Muscle of leg (tissue), 11 donors: Measurements from ENCODE around the gene DOCK2. TPM values are rescaled to one million over a fixed set of nuclear protein-coding genes. Genes with fewer than 3 reads are reported as not detected.

Source experiments
- DNase-seq: peaks from one replicate; pipeline ENCODE4 v3.0.0; 2013
- H3K27ac ChIP-seq: one replicate; pipeline ENCODE4 v1.5.1; 2013; ENCODE audit warnings: mild to moderate bottlenecking, low read length, control low read depth
- H3K27me3 ChIP-seq: one replicate; pipeline ENCODE4 v1.6.1; 2013; ENCODE audit warnings: low read length; ENCODE audit not compliant: control insufficient read depth, insufficient read depth
- H3K36me3 ChIP-seq: one replicate; pipeline ENCODE4 v1.6.1; 2013; ENCODE audit warnings: low read length; ENCODE audit not compliant: control insufficient read depth, insufficient read depth
- H3K4me1 ChIP-seq: one replicate; pipeline ENCODE4 v1.6.1; 2013; ENCODE audit warnings: low read length; ENCODE audit not compliant: control insufficient read depth, insufficient read depth
- H3K4me3 ChIP-seq: one replicate; pipeline ENCODE4 v1.5.1; 2013; ENCODE audit warnings: low read length, control low read depth
- H3K9me3 ChIP-seq: replicated peaks from 2 replicates; pipeline ENCODE4 v1.6.1; 2013; ENCODE audit warnings: low read depth, low read length; ENCODE audit not compliant: control insufficient read depth
- WGBS: methylation state at CpG from one replicate; pipeline ENCODE4 v1.1.5; 2013; ENCODE audit warnings: missing lambda C conversion rate; ENCODE audit not compliant: insufficient coverage; 5-methylcytosine and 5-hydroxymethylcytosine counted together
- polyA plus RNA-seq, 8 donors: library from polyadenylated mRNA; unstranded; fragments of 120-200 nt; gene quantifications; one replicate each; pipeline versions ENCODE4 v1.2.1 to v1.2.3, GENCODE V29; 2013; ENCODE audit warnings: inconsistent platforms in 1 of 8, low replicate concordance in 1 of 8; ENCODE audit not compliant: insufficient read length in 8 of 8, insufficient read depth in 1 of 8
- total RNA-seq: library from RNA; stranded (reverse); fragments of 120-200 nt; gene quantifications from one replicate; pipeline ENCODE4 v1.2.4, GENCODE V29; 2013

The DOCK2 gene
- total and polyA plus RNA-seq, 9 donors: 3.4 to 4.5 (median 3.8) TPM

GRCh38 chr5:169920474-169920873, 283.4 kb downstream of the DOCK2 start:
- H3K27ac ChIP-seq: no peak overlapping the region
- WGBS: no CpG with 5 or more reads among the region's 3 CpGs
- H3K27me3 ChIP-seq: no peaks in the 10 kb centered on the region
- no peak for DNase-seq
- H3K9me3 ChIP-seq: no peaks in the 10 kb centered on the region
- H3K36me3 ChIP-seq: no peaks in the 10 kb centered on the region
- no peak overlapping the region for H3K4me3 ChIP-seq
- H3K4me1 ChIP-seq: no peaks in the 10 kb centered on the region

- DNase-seq: no peak
- Histone ChIP-seq H3K27ac (no peak overlapping the region), H3K4me3 (no peak overlapping the region), H3K9me3 (no peaks in the 10 kb centered on the region), H3K36me3 (no peaks in the 10 kb centered on the region), H3K27me3 (no peaks in the 10 kb centered on the region), H3K4me1 (no peaks in the 10 kb centered on the region)
- no CpG with 5 or more reads among the region's 3 CpGs for WGBS
Measured at GRCh38 chr5:169921384-169921783, 284.3 kb downstream of the DOCK2 start.

GRCh38 chr5:169921949-169922348, 284.9 kb downstream of the DOCK2 start:
- H3K4me1 ChIP-seq: no peaks in the 10 kb centered on the region
- WGBS: no CpG with 5 or more reads among the region's 1 CpG
- H3K27me3 ChIP-seq: no peaks in the 10 kb centered on the region
- no peaks in the 10 kb centered on the region for H3K9me3 ChIP-seq
- H3K36me3 ChIP-seq: no peaks in the 10 kb centered on the region
- DNase-seq: no peak
- H3K27ac ChIP-seq: no peak overlapping the region
- no peak overlapping the region for H3K4me3 ChIP-seq

GRCh38 chr5:169922474-169922873, 285.4 kb downstream of the DOCK2 start:
- Histone ChIP-seq H3K27me3 (no peaks in the 10 kb centered on the region), H3K4me3 (no peak overlapping the region), H3K9me3 (no peaks in the 10 kb centered on the region), H3K4me1 (no peaks in the 10 kb centered on the region), H3K27ac (no peak overlapping the region), H3K36me3 (no peaks in the 10 kb centered on the region)
- no CpG with 5 or more reads among the region's 1 CpG for WGBS
- DNase-seq: no peak

- WGBS: 33% methylated on average over 1 of the region's 1 CpG
- H3K27me3 ChIP-seq: no peaks in the 10 kb centered on the region
- H3K4me3 ChIP-seq: no peak overlapping the region
- DNase-seq: no peak
- no peaks in the 10 kb centered on the region for H3K9me3 ChIP-seq
- no peaks in the 10 kb centered on the region for H3K4me1 ChIP-seq
- H3K36me3 ChIP-seq: no peaks in the 10 kb centered on the region
- H3K27ac ChIP-seq: no peak overlapping the region
Measured at GRCh38 chr5:169923988-169924387, 286.9 kb downstream of the DOCK2 start.

GRCh38 chr5:169933127-169933526, 296.1 kb downstream of the DOCK2 start:
- no peaks in the 10 kb centered on the region for H3K27me3 ChIP-seq
- no peaks in the 10 kb centered on the region for H3K36me3 ChIP-seq
- no peak overlapping the region for H3K4me3 ChIP-seq
- WGBS: no CpG with 5 or more reads among the region's 1 CpG
- H3K9me3 ChIP-seq: no peaks in the 10 kb centered on the region
- no peak for DNase-seq
- no peaks in the 10 kb centered on the region for H3K4me1 ChIP-seq
- no peak overlapping the region for H3K27ac ChIP-seq

- H3K4me1 ChIP-seq: no peaks in the 10 kb centered on the region
- H3K9me3 ChIP-seq: no peaks in the 10 kb centered on the region
- 47% methylated on average over 3 of the region's 7 CpGs for WGBS
Measured at GRCh38 chr5:169933616-169934015, 296.5 kb downstream of the DOCK2 start.

GRCh38 chr5:169934990-169935389, 297.9 kb downstream of the DOCK2 start:
- Histone ChIP-seq H3K9me3 (no peaks in the 10 kb centered on the region), H3K36me3 (no peaks in the 10 kb centered on the region), H3K4me1 (no peaks in the 10 kb centered on the region), H3K4me3 (no peak overlapping the region), H3K27ac (no peak overlapping the region), H3K27me3 (no peaks in the 10 kb centered on the region)
- DNase-seq: no peak
- 81% methylated on average over 6 of the region's 7 CpGs for WGBS

More at GRCh38 chr5:169933616-169934015, 296.5 kb downstream of the DOCK2 start:
- Histone ChIP-seq H3K27me3 (no peaks in the 10 kb centered on the region), H3K36me3 (no peaks in the 10 kb centered on the region), H3K4me3 (no peak overlapping the region), H3K27ac (no peak overlapping the region)
- DNase-seq: no peak

GRCh38 chr5:169935762-169936161, 298.7 kb downstream of the DOCK2 start:
- Histone ChIP-seq H3K4me1 (no peaks in the 10 kb centered on the region), H3K27ac (no peak overlapping the region), H3K27me3 (no peaks in the 10 kb centered on the region), H3K4me3 (no peak overlapping the region), H3K9me3 (no peaks in the 10 kb centered on the region), H3K36me3 (no peaks in the 10 kb centered on the region)
- no peak for DNase-seq
- no CpG with 5 or more reads among the region's 5 CpGs for WGBS

- no peaks in the 10 kb centered on the region for H3K9me3 ChIP-seq
- no peak overlapping the region for H3K4me3 ChIP-seq
- no peak for DNase-seq
- no peaks in the 10 kb centered on the region for H3K4me1 ChIP-seq
- H3K27me3 ChIP-seq: no peaks in the 10 kb centered on the region
- H3K27ac ChIP-seq: no peak overlapping the region
- H3K36me3 ChIP-seq: no peaks in the 10 kb centered on the region
- WGBS: no CpG with 5 or more reads among the region's 2 CpGs
Measured at GRCh38 chr5:169938439-169938838, 301.4 kb downstream of the DOCK2 start.

GRCh38 chr5:169939731-169940130, 302.7 kb downstream of the DOCK2 start:
- H3K4me3 ChIP-seq: no peak overlapping the region
- H3K27me3 ChIP-seq: no peaks in the 10 kb centered on the region
- no peak overlapping the region for H3K27ac ChIP-seq
- no peak for DNase-seq
- no CpG with 5 or more reads among the region's 2 CpGs for WGBS
- no peaks in the 10 kb centered on the region for H3K36me3 ChIP-seq
- no peaks in the 10 kb centered on the region for H3K4me1 ChIP-seq
- H3K9me3 ChIP-seq: no peaks in the 10 kb centered on the region
